Right renal pelvis (tissue), 4 donors: Measurements from ENCODE around the gene IRAK2. TPM values are rescaled to one million over a fixed set of nuclear protein-coding genes. Genes with fewer than 3 reads are reported as not detected.
"Not testable (repeated sequence)": the region's sequence is repeated elsewhere in the genome, so short reads cannot be mapped to it uniquely, and the experiment has no call there.

Experiments
- DNase-seq, 4 donors: peaks; one replicate each; pipeline ENCODE4 v3.0.0-alpha.2; 2013; ENCODE audit warnings: low read depth in 4 of 4, low spot score in 3 of 4, missing footprints in 1 of 4
- polyA plus RNA-seq, 4 donors: library from polyadenylated mRNA; unstranded; fragments of 120-200 nt; gene quantifications; one replicate each; pipeline ENCODE4 v1.2.1, GENCODE V29; 2013; ENCODE audit not compliant: insufficient read length in 4 of 4

Gene IRAK2
- polyA plus RNA-seq, 4 donors = 0.65 to 1.1 (median 0.88) TPM

- not testable (repeated sequence) for DNase-seq
Measured at GRCh38 chr3:10158555-10158954, 6.2 kb upstream of the IRAK2 start.

GRCh38 chr3:10160346-10160745, 4.4 kb upstream of the IRAK2 start:
- no peak for DNase-seq

- DNase-seq = no peak
Measured at GRCh38 chr3:10160925-10161324, 3.8 kb upstream of the IRAK2 start.

- DNase-seq = no peak
Measured at GRCh38 chr3:10162185-10162584, 2.5 kb upstream of the IRAK2 start.

GRCh38 chr3:10164201-10164545, 546 bp upstream of the IRAK2 start:
- not testable (repeated sequence) for DNase-seq

- DNase-seq = no peak
Measured at GRCh38 chr3:10166213-10166604, 1.5 kb downstream of the IRAK2 start.

GRCh38 chr3:10169000-10169496, 4.3 kb downstream of the IRAK2 start:
- no peak for DNase-seq

GRCh38 chr3:10170915-10171478, 6.3 kb downstream of the IRAK2 start:
- no peak for DNase-seq

- DNase-seq = no peak
Measured at GRCh38 chr3:10173095-10173925, 8.6 kb downstream of the IRAK2 start.

- DNase-seq = no peak
Measured at GRCh38 chr3:10173926-10174435, 9.3 kb downstream of the IRAK2 start.

GRCh38 chr3:10175334-10175733, 10.6 kb downstream of the IRAK2 start:
- not testable (repeated sequence) for DNase-seq

GRCh38 chr3:10176150-10176549, 11.4 kb downstream of the IRAK2 start:
- not testable (repeated sequence) for DNase-seq

- no peak for DNase-seq
Measured at GRCh38 chr3:10177737-10178136, 13.0 kb downstream of the IRAK2 start.

GRCh38 chr3:10178892-10179291, 14.2 kb downstream of the IRAK2 start:
- DNase-seq = no peak

- no peak for DNase-seq
Measured at GRCh38 chr3:10180289-10180688, 15.6 kb downstream of the IRAK2 start.

GRCh38 chr3:10180738-10181295, 16.1 kb downstream of the IRAK2 start:
- no peak for DNase-seq

GRCh38 chr3:10182950-10183349, 18.2 kb downstream of the IRAK2 start:
- no peak for DNase-seq

- no peak for DNase-seq
Measured at GRCh38 chr3:10184250-10184649, 19.5 kb downstream of the IRAK2 start.

GRCh38 chr3:10185804-10186762, 21.4 kb downstream of the IRAK2 start:
- no peak for DNase-seq

GRCh38 chr3:10187290-10187876, 22.7 kb downstream of the IRAK2 start:
- no peak for DNase-seq
